Lower leg skin (tissue), 4 donors: ENCODE measurements around the gene CBR4. TPM values are rescaled to one million over a fixed set of nuclear protein-coding genes. Genes with fewer than 3 reads are reported as not detected.

ENCODE experiments used
- DNase-seq, 2 donors: peaks; one replicate each; pipeline ENCODE4 v3.0.0-alpha.2; 2019; ENCODE audit warnings: low spot score in 2 of 2
- H3K4me3 ChIP-seq: fragments of 200-600 bp; sonication (generic); 2 replicates; pipeline ENCODE4 v1.5.1; 2017; ENCODE audit warnings: mild to moderate bottlenecking, low read depth; ENCODE audit not compliant: poor library complexity, severe bottlenecking
- CTCF ChIP-seq, 3 donors: fragments of 450-650 bp; IDR thresholded peaks; one replicate each; pipeline ENCODE4 v1.5.1; 2016; ENCODE audit warnings: antibody characterized with exemption in 3 of 3, mild to moderate bottlenecking in 3 of 3, moderate library complexity in 2 of 3
- POLR2A ChIP-seq, 2 donors: fragments of 450-650 bp; IDR thresholded peaks; one replicate each; pipeline ENCODE4 v1.6.1; 2016 to 2017; ENCODE audit warnings: antibody characterized with exemption in 2 of 2, mild to moderate bottlenecking in 1 of 2, moderate library complexity in 1 of 2
- WGBS, 2 donors: methylation state at CpG; one replicate each; pipeline ENCODE4 v1.1.5; 2018; 5-methylcytosine and 5-hydroxymethylcytosine counted together
- intact Hi-C: fragments of 100-400 bp; cut with DNase I; formaldehyde crosslinking; loops from one replicate; pipeline ENCODE4 v1.15.0; 2023; ENCODE audit warnings: low total_unique reads
- total RNA-seq, 4 donors: library from RNA; depleted of rRNA; stranded (reverse); fragments of >200 nt; gene quantifications; one replicate each; pipeline ENCODE4 v1.1.0, GENCODE V29; 2016

Gene CBR4
- total RNA-seq, 4 donors from 2014 or later, result 13.7 to 37.2 (median 18.8) TPM

GRCh38 chr4:169009286-169010124 is 550 bp downstream of the CBR4 start:
- peak overlapping the region; percentile 31 for H3K4me3 ChIP-seq
- peak; percentile 62 to 93 for DNase-seq
- intact Hi-C loops, result loop anchor here (10.0 kb wide), 1 partner anchor 85 kb away; no protein-coding TSS in a partner anchor
- TF ChIP-seq CTCF (IDR thresholded peaks at IDR 0.05) (peak in 1 of 3 donors; percentile 11), POLR2A (IDR thresholded peaks at IDR 0.05) (no peak)
- 0 to 1% methylated on average over 39 to 44 of the region's 44 CpGs for WGBS, 2 donors

- no peak for DNase-seq
- no peak overlapping the region for H3K4me3 ChIP-seq
- no peak for TF ChIP-seq CTCF (IDR thresholded peaks at IDR 0.05)
- intact Hi-C loops, result loop anchor here (10.0 kb wide), 1 partner anchor 81 kb away; no protein-coding TSS in a partner anchor
- 42 to 48% methylated on average over 1 of the region's 1 CpG for WGBS, 2 donors
Observed at GRCh38 chr4:169005453-169006099, 4.5 kb downstream of the CBR4 start.

- no peak for TF ChIP-seq CTCF (IDR thresholded peaks at IDR 0.05)
- no peak for TF ChIP-seq POLR2A (IDR thresholded peaks at IDR 0.05)
- DNase-seq, result no peak
- H3K4me3 ChIP-seq, result no peak overlapping the region
- intact Hi-C loops, result loop anchor here (10.0 kb wide), 1 partner anchor 76 kb away; no protein-coding TSS in a partner anchor
- 92 to 93% methylated on average over 1 of the region's 1 CpG for WGBS, 2 donors
Observed at GRCh38 chr4:169000315-169000714, 9.7 kb downstream of the CBR4 start.

GRCh38 chr4:168999809-169000208 is 10.2 kb downstream of the CBR4 start:
- no peak for DNase-seq
- WGBS, 2 donors, result 44 to 45% methylated on average over 4 of the region's 4 CpGs
- intact Hi-C loops, result loop anchor here (10.0 kb wide), 1 partner anchor 75 kb away; no protein-coding TSS in a partner anchor
- TF ChIP-seq CTCF (IDR thresholded peaks at IDR 0.05) (no peak), POLR2A (IDR thresholded peaks at IDR 0.05) (no peak)
- H3K4me3 ChIP-seq, result no peak overlapping the region

- intact Hi-C loops, result no loop called here
- DNase-seq, result no peak
- TF ChIP-seq CTCF (IDR thresholded peaks at IDR 0.05) (no peak), POLR2A (IDR thresholded peaks at IDR 0.05) (no peak)
- H3K4me3 ChIP-seq, result no peak overlapping the region
- WGBS, 2 donors, result 87 to 89% methylated on average over 1 of the region's 1 CpG
Observed at GRCh38 chr4:168998596-168998995, 11.5 kb downstream of the CBR4 start.
